Measurements from ENCODE around the gene CEP250. TPM values are rescaled to one million over a fixed set of nuclear protein-coding genes. Genes with fewer than 3 reads are reported as not detected.
"Not testable (repeated sequence)": the region's sequence is repeated elsewhere in the genome, so short reads cannot be mapped to it uniquely, and the experiment has no call there.

The CEP250 gene
- total RNA-seq, 1 experiment from 2014 or later, result 42.3 TPM

- POLR2A ChIA-PET; H3K27me3 ChIP-seq (ENCODE audit: insufficient read depth, low read length); intact Hi-C loops (cut with micrococcal nuclease); H4K20me1 ChIP-seq (ENCODE audit: insufficient read depth); DNase-seq (ENCODE audit: low read depth, low spot score); H3K9me2 ChIP-seq (ENCODE audit: insufficient read depth); BruUV-seq (replicated peaks); H2AFZ ChIP-seq (ENCODE audit: low read depth, low read length, poor library complexity, severe bottlenecking); RAD21 ChIA-PET (ENCODE audit: low non-redundant PET in 1 of 2, low total read pairs in 2 of 2, uncharacterized antibody in 2 of 2, unreplicated experiment in 2 of 2); ATAC-seq; H3K27ac ChIP-seq (ENCODE audit: low read depth, low read length); H3K9me3 ChIP-seq (ENCODE audit: control insufficient read depth in 1 of 2, insufficient read depth in 1 of 2, low read depth in 1 of 2, low read length in 2 of 2): not testable (repeated sequence)
- Histone ChIP-seq H3K36me3 (ENCODE audit: control insufficient read depth in 1 of 2, insufficient read depth in 2 of 2, low read length in 2 of 2) (peaks cover 3 to 18% of the 10 kb centered on the region in 2 experiments; a peak in 2 of 4 replicates), H3K4me1 (ENCODE audit: control insufficient read depth in 1 of 2, insufficient read depth in 2 of 2, low read length in 2 of 2) (peaks cover 8 to 19% of the 10 kb centered on the region in 2 experiments; a peak in 3 of 4 replicates), H3K4me3 (replicated peaks in 1 of 2; ENCODE audit: low read depth in 1 of 2, low read length in 2 of 2) (peak overlapping the region; percentile 83 to 93), H3K9ac (ENCODE audit: low read length) (peak overlapping the region; percentile 90), H3K4me2 (ENCODE audit: low read length) (peak overlapping the region; percentile 78), H3K79me2 (ENCODE audit: insufficient read depth, low read length) (peaks cover 40% of the 10 kb centered on the region)
- CTCF ChIA-PET, result interaction anchor here (1.4 kb wide), 1 partner anchor 9 kb away, joined by 8 read pairs; no protein-coding TSS in a partner anchor
Observed at GRCh38 chr20:35456700-35457099, 1.3 kb downstream of the CEP250 start.

GRCh38 chr20:35457539-35457938 lies 2.1 kb downstream of the CEP250 start:
- H3K9ac ChIP-seq (ENCODE audit: low read length); H3K4me3 ChIP-seq (replicated peaks in 1 of 2; ENCODE audit: low read depth in 1 of 2, low read length in 2 of 2); H3K9me2 ChIP-seq (ENCODE audit: insufficient read depth); intact Hi-C loops (cut with micrococcal nuclease); H3K9me3 ChIP-seq (ENCODE audit: control insufficient read depth in 1 of 2, insufficient read depth in 1 of 2, low read depth in 1 of 2, low read length in 2 of 2); H4K20me1 ChIP-seq (ENCODE audit: insufficient read depth); H3K27ac ChIP-seq (ENCODE audit: low read depth, low read length); BruUV-seq (replicated peaks); POLR2A ChIA-PET; H3K4me2 ChIP-seq (ENCODE audit: low read length); ATAC-seq; H2AFZ ChIP-seq (ENCODE audit: low read depth, low read length, poor library complexity, severe bottlenecking); DNase-seq (ENCODE audit: low read depth, low spot score); RAD21 ChIA-PET (ENCODE audit: low non-redundant PET in 1 of 2, low total read pairs in 2 of 2, uncharacterized antibody in 2 of 2, unreplicated experiment in 2 of 2); H3K27me3 ChIP-seq (ENCODE audit: insufficient read depth, low read length): not testable (repeated sequence)
- Histone ChIP-seq H3K36me3 (ENCODE audit: control insufficient read depth in 1 of 2, insufficient read depth in 2 of 2, low read length in 2 of 2) (peaks cover 5 to 25% of the 10 kb centered on the region in 2 experiments; a peak in 3 of 4 replicates), H3K4me1 (ENCODE audit: control insufficient read depth in 1 of 2, insufficient read depth in 2 of 2, low read length in 2 of 2) (peaks cover 8 to 18% of the 10 kb centered on the region in 2 experiments; a peak in 3 of 4 replicates), H3K79me2 (ENCODE audit: insufficient read depth, low read length) (peaks cover 40% of the 10 kb centered on the region)
- CTCF ChIA-PET, result interaction anchor here (1.4 kb wide), 1 partner anchor 10 kb away, joined by 8 read pairs; no protein-coding TSS in a partner anchor

DNA sequence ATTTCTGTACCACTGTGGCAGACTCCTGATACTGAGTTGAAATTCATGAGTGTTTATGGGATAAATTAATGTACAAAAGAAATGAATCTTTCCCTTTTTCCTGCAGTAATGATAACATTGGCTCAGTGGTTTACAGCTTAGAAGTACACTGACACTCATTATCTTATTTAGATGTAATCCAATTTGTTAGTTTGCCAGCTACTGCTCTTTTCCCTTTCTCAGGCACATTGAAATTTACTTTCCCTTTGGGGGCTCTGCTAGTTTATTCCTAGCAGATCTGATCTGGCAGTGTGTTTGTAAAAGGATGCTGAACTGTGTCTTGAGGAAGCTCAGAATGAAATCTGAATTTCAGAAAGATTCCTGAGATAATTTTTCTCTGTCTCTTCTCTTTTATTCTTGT lies 3.0 kb downstream of the CEP250 start:
- intact Hi-C loops (cut with micrococcal nuclease), result no loop called here
- Histone ChIP-seq H3K4me2 (ENCODE audit: low read length) (no peak overlapping the region), H3K27me3 (ENCODE audit: insufficient read depth, low read length) (no peaks in the 10 kb centered on the region), H4K20me1 (ENCODE audit: insufficient read depth) (no peaks in the 10 kb centered on the region), H2AFZ (ENCODE audit: low read depth, low read length, poor library complexity, severe bottlenecking) (no peak overlapping the region), H3K36me3 (ENCODE audit: control insufficient read depth in 1 of 2, insufficient read depth in 2 of 2, low read length in 2 of 2) (peaks cover 7 to 25% of the 10 kb centered on the region in 2 experiments; a peak in 3 of 4 replicates), H3K4me3 (replicated peaks in 1 of 2; ENCODE audit: low read depth in 1 of 2, low read length in 2 of 2) (no peak overlapping the region), H3K9me2 (ENCODE audit: insufficient read depth) (no peaks in the 10 kb centered on the region), H3K9ac (ENCODE audit: low read length) (no peak overlapping the region), H3K9me3 (ENCODE audit: control insufficient read depth in 1 of 2, insufficient read depth in 1 of 2, low read depth in 1 of 2, low read length in 2 of 2) (no peaks in the 10 kb centered on the region), H3K4me1 (ENCODE audit: control insufficient read depth in 1 of 2, insufficient read depth in 2 of 2, low read length in 2 of 2) (peaks cover 8 to 18% of the 10 kb centered on the region in 2 experiments; a peak in 3 of 4 replicates), H3K79me2 (ENCODE audit: insufficient read depth, low read length) (peaks cover 40% of the 10 kb centered on the region), H3K27ac (ENCODE audit: low read depth, low read length) (no peak overlapping the region)
- ChIA-PET CTCF (interaction anchor here (1.4 kb wide), 1 partner anchor 154 kb away, joined by 3 read pairs; no protein-coding TSS in a partner anchor), POLR2A (no interaction called here), RAD21 (ENCODE audit: low non-redundant PET in 1 of 2, low total read pairs in 2 of 2, uncharacterized antibody in 2 of 2, unreplicated experiment in 2 of 2) (no interaction called here)
- TF ChIP-seq ELF1 (IDR thresholded peaks at IDR 0.05; ENCODE audit: borderline replicate concordance, low read depth) (no peak), JUND (IDR thresholded peaks at IDR 0.05) (no peak), FOSL1 (IDR thresholded peaks at IDR 0.05; ENCODE audit: low read depth) (no peak), ZFX (IDR thresholded peaks at IDR 0.05) (no peak), SRF (IDR thresholded peaks at IDR 0.05; ENCODE audit: low read depth) (no peak), EZH2phosphoT487 (IDR thresholded peaks at IDR 0.05; ENCODE audit: borderline replicate concordance) (no peak), POLR2AphosphoS5 (IDR thresholded peaks at IDR 0.05; ENCODE audit: low read depth, low read length) (no peak)
- TF ChIP-seq, protein P1, sequence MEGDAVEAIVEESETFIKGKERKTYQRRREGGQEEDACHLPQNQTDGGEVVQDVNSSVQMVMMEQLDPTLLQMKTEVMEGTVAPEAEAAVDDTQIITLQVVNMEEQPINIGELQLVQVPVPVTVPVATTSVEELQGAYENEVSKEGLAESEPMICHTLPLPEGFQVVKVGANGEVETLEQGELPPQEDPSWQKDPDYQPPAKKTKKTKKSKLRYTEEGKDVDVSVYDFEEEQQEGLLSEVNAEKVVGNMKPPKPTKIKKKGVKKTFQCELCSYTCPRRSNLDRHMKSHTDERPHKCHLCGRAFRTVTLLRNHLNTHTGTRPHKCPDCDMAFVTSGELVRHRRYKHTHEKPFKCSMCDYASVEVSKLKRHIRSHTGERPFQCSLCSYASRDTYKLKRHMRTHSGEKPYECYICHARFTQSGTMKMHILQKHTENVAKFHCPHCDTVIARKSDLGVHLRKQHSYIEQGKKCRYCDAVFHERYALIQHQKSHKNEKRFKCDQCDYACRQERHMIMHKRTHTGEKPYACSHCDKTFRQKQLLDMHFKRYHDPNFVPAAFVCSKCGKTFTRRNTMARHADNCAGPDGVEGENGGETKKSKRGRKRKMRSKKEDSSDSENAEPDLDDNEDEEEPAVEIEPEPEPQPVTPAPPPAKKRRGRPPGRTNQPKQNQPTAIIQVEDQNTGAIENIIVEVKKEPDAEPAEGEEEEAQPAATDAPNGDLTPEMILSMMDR (IDR thresholded peaks at IDR 0.05 in 2 of 3, conservative IDR thresholded peaks at IDR 0.05 in 1 of 3; ENCODE audit: borderline replicate concordance in 1 of 3, insufficient read depth in 1 of 3, low read depth in 2 of 3, low read length in 2 of 3), result no peak
- DNase-seq (ENCODE audit: low read depth, low spot score) (no peak), ATAC-seq (no peak)
- BruUV-seq (replicated peaks), result no TSS peak

Data from HCT116 (cell line).